Measurements from ENCODE around the gene DNASE2B. TPM values are rescaled to one million over a fixed set of nuclear protein-coding genes. Genes with fewer than 3 reads are reported as not detected.

The DNASE2B gene
- total RNA-seq, 2 experiments from 2014 or later: not detected

GRCh38 chr1:84365225-84366221, 32.8 kb upstream of the DNASE2B start:
- Mint-ChIP-seq H3K4me1 (peaks cover 3% of the 10 kb centered on the region), H3K9me3 (no peaks in the 10 kb centered on the region), H3K27ac (no peak overlapping the region), H3K4me3 (no peak overlapping the region), H3K36me3 (ENCODE audit: low read depth) (no peaks in the 10 kb centered on the region), H3K27me3 (no peaks in the 10 kb centered on the region)
- no peak for DNase-seq
- POLR2A ChIA-PET: no interaction called here
- CTCF ChIA-PET: no interaction called here

DNA sequence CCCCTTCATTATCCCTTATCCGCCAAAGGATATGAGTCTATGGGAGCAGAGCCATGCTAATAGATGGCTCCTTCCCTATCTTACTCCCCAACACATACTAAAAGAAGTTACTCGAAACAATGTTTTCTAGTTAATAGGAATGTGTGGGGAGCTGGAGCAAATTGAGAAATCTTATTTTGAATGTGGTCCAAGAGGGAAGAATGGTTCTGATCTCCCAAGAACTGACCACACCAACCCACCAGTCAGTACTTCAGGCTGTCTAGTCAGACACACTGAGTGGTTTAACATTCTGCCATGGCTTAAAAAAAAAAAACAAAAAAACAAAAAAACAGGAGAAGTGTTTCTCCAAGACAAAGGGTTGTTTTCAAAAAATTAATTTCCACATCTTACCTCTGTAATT, 31.5 kb upstream of the DNASE2B start:
- no peaks in the 10 kb centered on the region for H3K27me3 Mint-ChIP-seq
- peaks cover 3% of the 10 kb centered on the region for H3K4me1 Mint-ChIP-seq
- ChIA-PET POLR2A (no interaction called here), CTCF (no interaction called here)
- no peak overlapping the region for H3K4me3 Mint-ChIP-seq
- no peak overlapping the region for H3K27ac Mint-ChIP-seq
- H3K9me3 Mint-ChIP-seq: no peaks in the 10 kb centered on the region
- no peaks in the 10 kb centered on the region for H3K36me3 Mint-ChIP-seq (ENCODE audit: low read depth)
- DNase-seq: no peak

GRCh38 chr1:84367219-84367618, 31.1 kb upstream of the DNASE2B start:
- ChIA-PET CTCF (no interaction called here), POLR2A (no interaction called here)
- no peak for DNase-seq
- H3K4me1 Mint-ChIP-seq: peaks cover 3% of the 10 kb centered on the region
- H3K27me3 Mint-ChIP-seq: no peaks in the 10 kb centered on the region
- no peaks in the 10 kb centered on the region for H3K9me3 Mint-ChIP-seq
- no peak overlapping the region for H3K27ac Mint-ChIP-seq
- no peaks in the 10 kb centered on the region for H3K36me3 Mint-ChIP-seq (ENCODE audit: low read depth)
- no peak overlapping the region for H3K4me3 Mint-ChIP-seq

- peaks cover 1% of the 10 kb centered on the region for H3K4me1 Mint-ChIP-seq
- no peak overlapping the region for H3K4me3 Mint-ChIP-seq
- ChIA-PET CTCF (no interaction called here), POLR2A (no interaction called here)
- no peak for DNase-seq
- H3K36me3 Mint-ChIP-seq (ENCODE audit: low read depth): no peaks in the 10 kb centered on the region
- no peaks in the 10 kb centered on the region for H3K27me3 Mint-ChIP-seq
- no peaks in the 10 kb centered on the region for H3K9me3 Mint-ChIP-seq
- H3K27ac Mint-ChIP-seq: no peak overlapping the region
Measured at GRCh38 chr1:84368441-84368840, 29.8 kb upstream of the DNASE2B start.

- CTCF ChIA-PET: interaction anchor here (0.6 kb wide), 2 partner anchors 19 to 482 kb away, joined by 3 read pairs; no protein-coding TSS in a partner anchor
- peaks cover 1% of the 10 kb centered on the region for H3K4me1 Mint-ChIP-seq
- no peaks in the 10 kb centered on the region for H3K9me3 Mint-ChIP-seq
- no peaks in the 10 kb centered on the region for H3K36me3 Mint-ChIP-seq (ENCODE audit: low read depth)
- no peak overlapping the region for H3K4me3 Mint-ChIP-seq
- POLR2A ChIA-PET: no interaction called here
- no peaks in the 10 kb centered on the region for H3K27me3 Mint-ChIP-seq
- H3K27ac Mint-ChIP-seq: no peak overlapping the region
- no peak for DNase-seq
Measured at GRCh38 chr1:84370266-84370665, 28.0 kb upstream of the DNASE2B start.

GRCh38 chr1:84370831-84371394, 27.4 kb upstream of the DNASE2B start:
- H3K4me3 Mint-ChIP-seq: no peak overlapping the region
- no peak overlapping the region for H3K27ac Mint-ChIP-seq
- DNase-seq: no peak
- ChIA-PET CTCF (interaction anchor here (0.6 kb wide), 1 partner anchor 482 kb away, joined by 3 read pairs; no protein-coding TSS in a partner anchor), POLR2A (no interaction called here)
- H3K4me1 Mint-ChIP-seq: no peaks in the 10 kb centered on the region
- H3K9me3 Mint-ChIP-seq: no peaks in the 10 kb centered on the region
- H3K27me3 Mint-ChIP-seq: no peaks in the 10 kb centered on the region
- no peaks in the 10 kb centered on the region for H3K36me3 Mint-ChIP-seq (ENCODE audit: low read depth)

DNA sequence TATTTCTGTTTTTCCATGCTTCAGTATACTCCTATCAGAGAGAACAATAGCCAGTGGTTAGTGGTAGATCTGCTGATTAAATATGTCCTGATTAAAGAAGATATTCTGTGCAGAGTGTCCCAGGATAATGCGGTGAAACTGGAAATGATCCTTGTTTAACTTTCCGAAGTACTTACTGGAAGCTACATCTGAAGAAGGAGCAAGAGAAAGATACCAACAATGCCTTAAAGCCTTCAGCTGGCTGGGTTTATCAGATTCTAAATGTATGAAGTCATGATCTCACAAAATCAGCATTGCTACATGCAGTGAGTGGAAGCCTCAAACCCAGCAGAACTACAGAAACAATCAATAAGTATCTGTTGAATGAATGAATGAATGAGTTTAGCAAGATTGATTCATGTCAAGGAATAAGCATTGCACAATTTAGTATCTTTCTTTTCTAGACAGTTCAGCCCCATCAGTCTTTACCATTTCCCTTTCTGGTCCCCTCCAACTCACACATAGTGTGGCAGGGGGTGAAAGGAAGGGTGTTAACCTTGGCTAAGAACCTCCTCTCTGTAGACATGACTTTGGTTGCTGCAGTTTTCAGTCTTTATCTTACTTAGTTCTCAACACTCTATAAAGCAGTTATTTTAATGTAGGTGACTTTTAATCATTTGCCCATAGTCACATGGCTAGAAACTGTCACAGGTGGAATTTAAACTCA, 24.7 kb upstream of the DNASE2B start:
- Mint-ChIP-seq H3K4me1 (no peaks in the 10 kb centered on the region), H3K27me3 (no peaks in the 10 kb centered on the region), H3K9me3 (no peaks in the 10 kb centered on the region), H3K27ac (no peak overlapping the region), H3K36me3 (ENCODE audit: low read depth) (no peaks in the 10 kb centered on the region), H3K4me3 (no peak overlapping the region)
- ChIA-PET POLR2A (no interaction called here), CTCF (no interaction called here)
- no peak for DNase-seq

GRCh38 chr1:84374991-84375696, 23.1 kb upstream of the DNASE2B start:
- Mint-ChIP-seq H3K27ac (no peak overlapping the region), H3K9me3 (no peaks in the 10 kb centered on the region), H3K36me3 (ENCODE audit: low read depth) (no peaks in the 10 kb centered on the region), H3K4me3 (no peak overlapping the region), H3K27me3 (no peaks in the 10 kb centered on the region), H3K4me1 (no peaks in the 10 kb centered on the region)
- CTCF ChIA-PET: interaction anchor here (1.1 kb wide), 1 partner anchor 16 kb away, joined by 3 read pairs; no protein-coding TSS in a partner anchor
- POLR2A ChIA-PET: no interaction called here
- no peak for DNase-seq

GRCh38 chr1:84376000-84376910, 22.0 kb upstream of the DNASE2B start:
- H3K27me3 Mint-ChIP-seq: no peaks in the 10 kb centered on the region
- H3K27ac Mint-ChIP-seq: no peak overlapping the region
- H3K9me3 Mint-ChIP-seq: no peaks in the 10 kb centered on the region
- H3K4me3 Mint-ChIP-seq: no peak overlapping the region
- H3K36me3 Mint-ChIP-seq (ENCODE audit: low read depth): no peaks in the 10 kb centered on the region
- CTCF ChIA-PET: interaction anchor here (1.1 kb wide), 1 partner anchor 14 kb away, joined by 3 read pairs; no protein-coding TSS in a partner anchor
- no peak for DNase-seq
- no peaks in the 10 kb centered on the region for H3K4me1 Mint-ChIP-seq
- POLR2A ChIA-PET: no interaction called here

GRCh38 chr1:84377480-84378095, 20.7 kb upstream of the DNASE2B start:
- Mint-ChIP-seq H3K4me3 (no peak overlapping the region), H3K27me3 (peaks cover 2% of the 10 kb centered on the region), H3K36me3 (ENCODE audit: low read depth) (no peaks in the 10 kb centered on the region), H3K9me3 (no peaks in the 10 kb centered on the region), H3K4me1 (no peaks in the 10 kb centered on the region), H3K27ac (no peak overlapping the region)
- CTCF ChIA-PET: no interaction called here
- POLR2A ChIA-PET: no interaction called here
- DNase-seq: no peak

- no peaks in the 10 kb centered on the region for H3K4me1 Mint-ChIP-seq
- DNase-seq: no peak
- no peaks in the 10 kb centered on the region for H3K36me3 Mint-ChIP-seq (ENCODE audit: low read depth)
- ChIA-PET POLR2A (no interaction called here), CTCF (no interaction called here)
- no peak overlapping the region for H3K27ac Mint-ChIP-seq
- H3K9me3 Mint-ChIP-seq: no peaks in the 10 kb centered on the region
- no peak overlapping the region for H3K4me3 Mint-ChIP-seq
- peaks cover 5% of the 10 kb centered on the region for H3K27me3 Mint-ChIP-seq
Measured at GRCh38 chr1:84379138-84379916, 19.0 kb upstream of the DNASE2B start.
